Small intestine (tissue), 7 donors: ENCODE measurements around the gene FGF3. TPM values are rescaled to one million over a fixed set of nuclear protein-coding genes. Genes with fewer than 3 reads are reported as not detected.
"Not testable (repeated sequence)": the region's sequence is repeated elsewhere in the genome, so short reads cannot be mapped to it uniquely, and the experiment has no call there.

Experiments
- DNase-seq, 2 donors: peaks; one replicate each; pipeline versions ENCODE4 v3.0.0 to v3.0.0-alpha.2; 2013
- FAIRE-seq: peaks from 2 replicates; lab custom pipeline; 2012; peaks lifted over from hg19 to GRCh38; lab: Jason Lieb, UNC
- H3K27ac ChIP-seq, 3 donors: one replicate each; pipeline ENCODE4 v1.5.1; 2013; ENCODE audit warnings: low read length in 2 of 3, mild to moderate bottlenecking in 2 of 3, control low read depth in 1 of 3, inconsistent platforms in 1 of 3, low read depth in 1 of 3, moderate library complexity in 1 of 3
- H3K27me3 ChIP-seq, 3 donors: one replicate each; pipeline ENCODE4 v1.6.1; 2013; ENCODE audit warnings: low read length in 3 of 3, inconsistent platforms in 1 of 3; ENCODE audit not compliant: control insufficient read depth in 3 of 3, insufficient read depth in 3 of 3
- H3K36me3 ChIP-seq, 3 donors: one replicate each; pipeline ENCODE4 v1.6.1; 2013; ENCODE audit warnings: low read length in 3 of 3, inconsistent platforms in 1 of 3, low read depth in 1 of 3, mild to moderate bottlenecking in 1 of 3, moderate library complexity in 1 of 3; ENCODE audit not compliant: control insufficient read depth in 3 of 3, insufficient read depth in 2 of 3
- H3K4me1 ChIP-seq, 3 donors: one replicate each; pipeline ENCODE4 v1.6.1; 2013; ENCODE audit warnings: low read length in 2 of 3, inconsistent platforms in 1 of 3, low read depth in 1 of 3, mild to moderate bottlenecking in 1 of 3, moderate library complexity in 1 of 3; ENCODE audit not compliant: control insufficient read depth in 3 of 3, insufficient read depth in 2 of 3
- H3K4me3 ChIP-seq, 3 donors: one replicate each; pipeline ENCODE4 v1.5.1; 2013; ENCODE audit warnings: low read length in 3 of 3, control low read depth in 1 of 3, inconsistent platforms in 1 of 3, low read depth in 1 of 3, mild to moderate bottlenecking in 1 of 3, moderate library complexity in 1 of 3
- H3K9me3 ChIP-seq, 2 donors: one replicate each; pipeline ENCODE4 v1.6.1; 2013; ENCODE audit warnings: low read depth in 1 of 2, low read length in 1 of 2; ENCODE audit not compliant: control insufficient read depth in 2 of 2, insufficient read depth in 1 of 2
- WGBS, 3 donors: extraction: QIAGEN DNeasy Blood & Tissue Kit; methylation state at CpG; one replicate each; pipeline ENCODE4 v1.1.7; 2013; 5-methylcytosine and 5-hydroxymethylcytosine counted together
- polyA plus RNA-seq, 4 donors: library from polyadenylated mRNA; stranded (reverse) in 3 of 4; unstranded in 1 of 4; fragments of 200-250 nt in 3 of 4; fragments of 120-200 nt in 1 of 4; gene quantifications; one replicate each; pipeline versions ENCODE4 v1.2.1 to v1.2.3, GENCODE V29; 2013
- donor health status: healthy with polysubstance abuse.
- donor health status: control.
- donor health status: control.
- donor health status: Bipolar disorder and iron deficiency.
- donor health status: healthy.

FGF3 gene
- polyA plus RNA-seq, 4 donors, result not detected

DNA sequence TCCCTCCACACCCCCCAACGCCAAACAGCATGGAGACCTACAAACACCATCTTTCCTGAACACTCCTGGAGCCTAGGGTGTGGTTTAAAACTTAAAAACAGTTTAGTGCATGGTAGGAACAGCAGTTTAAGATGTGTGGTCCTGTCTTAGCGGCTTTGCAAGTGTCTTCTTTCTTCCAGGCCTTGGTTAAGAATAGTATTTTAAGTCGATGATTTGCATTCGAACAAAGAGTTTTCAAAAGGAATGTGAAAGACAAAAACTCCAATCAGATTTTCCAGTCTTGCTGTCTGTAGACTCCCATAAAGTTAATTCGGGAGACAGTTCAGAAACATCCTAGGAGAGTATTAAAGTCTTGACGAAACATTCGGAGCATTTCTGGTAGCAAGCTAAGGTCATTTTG is 47.8 kb downstream of the FGF3 start:
- H3K27me3 ChIP-seq, result peaks cover 13 to 53% (median 36%) of the 10 kb centered on the region in 3 donors
- WGBS, 3 donors, result 37 to 49% (median 46%) methylated on average over 7 of the region's 7 CpGs
- no peak overlapping the region for H3K27ac ChIP-seq
- DNase-seq (no peak), FAIRE-seq (no peak)
- H3K4me1 ChIP-seq, result no peaks in the 10 kb centered on the region
- no peaks in the 10 kb centered on the region for H3K36me3 ChIP-seq
- H3K9me3 ChIP-seq, result peaks cover 0 to 3% of the 10 kb centered on the region in 2 donors
- no peak overlapping the region for H3K4me3 ChIP-seq

DNA sequence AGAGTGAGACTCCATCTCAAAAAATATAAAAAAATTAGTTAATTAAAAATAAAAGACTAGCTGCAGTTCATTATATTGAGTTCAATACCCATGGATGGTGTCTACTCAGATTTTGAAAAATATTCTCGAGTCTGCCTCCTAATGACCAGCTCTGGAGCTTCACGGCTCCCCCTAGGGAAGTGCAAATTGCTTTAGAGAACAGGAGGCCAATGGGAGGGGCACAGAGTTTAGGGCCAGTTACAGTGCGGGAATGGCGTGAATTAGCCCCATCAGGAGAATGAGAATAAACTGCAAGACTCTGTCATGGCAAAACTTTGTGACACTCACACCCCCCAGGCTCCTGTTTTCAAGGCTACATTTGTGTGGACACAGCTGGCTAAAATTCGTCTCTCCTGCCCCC is 48.7 kb downstream of the FGF3 start:
- Histone ChIP-seq H3K9me3 (peaks cover 0 to 3% of the 10 kb centered on the region in 2 donors), H3K4me3 (no peak overlapping the region), H3K4me1 (no peaks in the 10 kb centered on the region), H3K27ac (no peak overlapping the region), H3K36me3 (no peaks in the 10 kb centered on the region), H3K27me3 (peaks cover 13 to 44% (median 26%) of the 10 kb centered on the region in 3 donors)
- 4 to 21% (median 19%) methylated on average over 5 of the region's 5 CpGs for WGBS, 3 donors
- DNase-seq (no peak), FAIRE-seq (no peak)

DNA sequence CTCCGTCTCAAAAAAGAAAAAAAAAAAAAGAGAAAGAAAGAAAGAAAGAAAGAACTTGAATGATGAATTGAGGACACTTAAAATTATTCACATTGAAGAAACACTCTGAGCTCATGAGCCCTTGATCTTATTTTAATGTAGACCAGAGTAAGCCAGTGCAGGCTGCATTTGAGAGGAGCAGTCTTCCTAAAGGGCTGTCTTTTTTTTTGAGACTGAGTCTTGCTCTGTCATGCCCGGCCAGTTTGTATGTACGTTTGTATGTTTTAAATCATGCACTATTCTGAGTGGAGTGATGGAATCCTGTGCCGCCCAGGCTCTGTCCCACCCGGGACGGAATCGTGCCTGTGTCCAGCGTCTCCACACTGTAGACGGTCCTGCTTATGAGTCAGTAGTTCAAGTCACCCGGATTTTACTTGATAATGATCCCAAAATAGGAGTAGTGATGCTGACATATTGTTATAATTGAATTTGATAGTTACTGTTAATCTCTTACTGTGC is 53.7 kb downstream of the FGF3 start:
- no peak overlapping the region for H3K27ac ChIP-seq
- no peak for DNase-seq
- H3K4me3 ChIP-seq, result no peak overlapping the region
- H3K36me3 ChIP-seq, result no peaks in the 10 kb centered on the region
- H3K27me3 ChIP-seq, result peaks cover 0 to 8% (median under 1%) of the 10 kb centered on the region in 3 donors
- H3K4me1 ChIP-seq, result no peaks in the 10 kb centered on the region
- no peak for FAIRE-seq
- peaks cover 0 to 8% of the 10 kb centered on the region in 2 donors for H3K9me3 ChIP-seq
- WGBS, 3 donors, result 65 to 73% (median 66%) methylated on average over 10 of the region's 10 CpGs

DNA sequence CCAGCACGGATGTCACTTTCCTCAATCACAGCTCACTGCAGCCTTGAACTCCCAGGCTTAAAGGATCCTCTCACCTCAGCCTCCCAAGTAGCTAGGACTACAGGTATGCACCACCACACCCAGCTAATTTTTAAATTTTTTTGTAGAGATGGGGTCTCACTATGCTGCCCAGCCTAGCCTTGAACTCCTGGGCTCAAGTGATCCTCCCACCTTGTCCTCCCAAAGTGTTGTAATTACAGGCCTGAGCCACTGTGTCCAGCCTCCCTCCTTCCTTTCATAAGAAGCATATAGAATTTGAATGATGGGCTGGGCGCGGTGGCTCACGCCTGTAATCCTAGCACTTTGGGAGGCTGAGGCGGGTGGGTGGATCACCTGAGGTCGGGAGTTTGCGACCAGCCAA is 54.3 kb downstream of the FGF3 start:
- not testable (repeated sequence) for DNase-seq, H3K9me3 ChIP-seq, H3K27ac ChIP-seq, H3K36me3 ChIP-seq, FAIRE-seq, H3K27me3 ChIP-seq, H3K4me3 ChIP-seq, H3K4me1 ChIP-seq
- 86 to 91% (median 87%) methylated on average over 7 of the region's 7 CpGs for WGBS, 3 donors

DNA sequence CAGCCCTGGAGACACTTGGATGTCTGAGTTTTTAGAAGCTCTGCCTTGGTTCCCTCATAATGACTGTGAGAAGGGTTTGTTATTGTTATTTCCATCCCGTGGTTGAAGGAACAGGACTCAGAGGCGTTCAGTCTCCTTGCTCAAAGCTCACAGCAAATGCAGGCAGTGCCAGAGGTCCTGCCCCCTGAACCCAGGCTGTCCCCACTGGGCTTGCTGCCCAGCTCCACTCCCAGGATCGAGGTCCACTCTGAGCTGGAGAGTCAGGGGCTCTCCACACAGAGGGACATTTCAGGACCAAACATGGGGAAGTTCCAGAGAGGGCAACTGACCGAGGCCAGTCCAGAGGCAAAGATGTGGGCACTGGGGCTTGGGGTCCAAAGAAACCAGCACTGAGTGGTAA is 58.9 kb downstream of the FGF3 start:
- 27 to 39% (median 29%) methylated on average over 4 of the region's 4 CpGs for WGBS, 3 donors
- H3K27me3 ChIP-seq, result peaks cover 0 to 8% (median 2%) of the 10 kb centered on the region in 3 donors

More for the DNA sequence above, 58.9 kb downstream of the FGF3 start:
- DNase-seq, result no peak
- Histone ChIP-seq H3K4me3 (no peak overlapping the region), H3K27ac (no peak overlapping the region), H3K36me3 (no peaks in the 10 kb centered on the region), H3K9me3 (peaks cover 0 to 17% of the 10 kb centered on the region in 2 donors), H3K4me1 (no peaks in the 10 kb centered on the region)
- no peak for FAIRE-seq

Other genes with a start within 250 kb of the FGF3 start
- gene CCND1, start 178.3 kb downstream of the FGF3 start, polyA plus RNA-seq, result 10 to 100 TPM in 2 of 4 donors, 1 to 10 TPM in 2; 6.2 to 53.8 (median 15.6) TPM
- 10 to 100 TPM; 14.6 to 21.1 (median 17.7) TPM for gene LTO1, start 144.1 kb downstream of the FGF3 start, polyA plus RNA-seq
- 1 to 10 TPM in 1 of 4 donors, under 1 TPM in 1, not detected in 2; 0.37 to 1.7 TPM for gene FGF19, start 115.4 kb downstream of the FGF3 start, polyA plus RNA-seq
- gene FGF4, start 44.1 kb downstream of the FGF3 start, polyA plus RNA-seq, result under 1 TPM in 2 of 4 donors, not detected in 2; 0.01 to 0.03 TPM